Heart left ventricle (tissue), 13 donors: Measurements from ENCODE around the gene SNX5.

ENCODE experiments used
- POLR2A ChIP-seq, 2 donors: fragments of 450-650 bp; IDR thresholded peaks; one replicate each; pipeline ENCODE4 v1.6.1; 2017; ENCODE audit warnings: antibody characterized with exemption in 2 of 2, mild to moderate bottlenecking in 2 of 2, moderate library complexity in 2 of 2
- TF ChIP-seq, protein P1 (sequence below), 12 donors: fragments of 200-600 bp; sonication (generic) in 4 of 12; IDR thresholded peaks; one replicate each; pipeline versions ENCODE4 v1.5.0 to v1.8.0; 2018 to 2022; ENCODE audit warnings: antibody characterized with exemption in 12 of 12, mild to moderate bottlenecking in 5 of 12
- donor health status: ischemic (EF 13 %, LVEDD 7.1; RV severe dilation, severe dysfunction).
- donor health status: DM: no; HTN: yes; CAD: no.
- donor health status: DM: no; HTN: no; CAD: no.
- donor health status: ischemic (EF 25% LVEDD 6.9; RV normal size, moderate dysfunction).
- donor health status: ischemic (EF 25% LVEDD 5.7; RV mildly dilated, moderate dysfunction).
- donor health status: ischemic (EF 35%, LVEDD 5.7; RV mildly dilated, moderate dysfunction).
- donor health status: nonischemic (EF 11% LVEDD 7.7; RV severe dilation, severe dysfunction).
- donor health status: DM: yes; HTN: yes; CAD: no.
- donor health status: PGD.
- donor health status: ischemic (EF 29% LVEDD 5.4; RV normal size, mild dysfunction).
- donor health status: nonischemic (EF 23%, LVEDD 6.1; RV moderate dilation, normal function).

DNA sequence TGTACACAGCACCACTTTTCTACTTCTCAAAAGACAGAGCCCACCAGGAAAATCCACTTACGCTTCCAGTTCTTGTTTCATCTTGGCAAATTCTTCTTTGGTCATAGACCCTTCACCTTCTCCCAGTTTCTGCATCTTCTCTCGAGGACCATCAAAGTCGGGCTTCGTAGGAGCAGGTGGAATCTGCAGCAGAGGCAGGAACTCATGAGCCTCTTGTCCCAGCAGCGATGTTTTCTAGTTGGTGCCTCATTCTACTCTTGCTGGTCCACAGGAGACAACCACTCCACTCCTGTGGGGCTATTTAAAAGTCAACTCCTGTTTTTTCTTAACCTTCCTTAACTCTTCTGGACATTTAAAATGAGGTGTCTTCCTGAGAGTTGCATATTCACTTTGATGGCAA is 14.7 kb downstream of the SNX5 start:
- TF ChIP-seq, protein P1, sequence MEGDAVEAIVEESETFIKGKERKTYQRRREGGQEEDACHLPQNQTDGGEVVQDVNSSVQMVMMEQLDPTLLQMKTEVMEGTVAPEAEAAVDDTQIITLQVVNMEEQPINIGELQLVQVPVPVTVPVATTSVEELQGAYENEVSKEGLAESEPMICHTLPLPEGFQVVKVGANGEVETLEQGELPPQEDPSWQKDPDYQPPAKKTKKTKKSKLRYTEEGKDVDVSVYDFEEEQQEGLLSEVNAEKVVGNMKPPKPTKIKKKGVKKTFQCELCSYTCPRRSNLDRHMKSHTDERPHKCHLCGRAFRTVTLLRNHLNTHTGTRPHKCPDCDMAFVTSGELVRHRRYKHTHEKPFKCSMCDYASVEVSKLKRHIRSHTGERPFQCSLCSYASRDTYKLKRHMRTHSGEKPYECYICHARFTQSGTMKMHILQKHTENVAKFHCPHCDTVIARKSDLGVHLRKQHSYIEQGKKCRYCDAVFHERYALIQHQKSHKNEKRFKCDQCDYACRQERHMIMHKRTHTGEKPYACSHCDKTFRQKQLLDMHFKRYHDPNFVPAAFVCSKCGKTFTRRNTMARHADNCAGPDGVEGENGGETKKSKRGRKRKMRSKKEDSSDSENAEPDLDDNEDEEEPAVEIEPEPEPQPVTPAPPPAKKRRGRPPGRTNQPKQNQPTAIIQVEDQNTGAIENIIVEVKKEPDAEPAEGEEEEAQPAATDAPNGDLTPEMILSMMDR (IDR thresholded peaks at IDR 0.05), result no peak
- no peak for TF ChIP-seq POLR2A (IDR thresholded peaks at IDR 0.05)
